NB4 (cell line): ENCODE measurements around the gene SLFNL1.

Experiments
- CTCF ChIP-seq: IDR thresholded peaks from one replicate; pipeline ENCODE4 v1.5.1; 2012; ENCODE audit warnings: low read depth, low read length
- MAX ChIP-seq: IDR thresholded peaks from 2 replicates; pipeline ENCODE4 v1.6.1; 2011; ENCODE audit warnings: low read depth, low read length
- MYC ChIP-seq: IDR thresholded peaks from 2 replicates; pipeline ENCODE4 v1.6.1; 2011; ENCODE audit warnings: low read depth, low read length
- POLR2A ChIP-seq: IDR thresholded peaks from 2 replicates; pipeline ENCODE4 v1.6.1; 2011; ENCODE audit warnings: mild to moderate bottlenecking; ENCODE audit not compliant: insufficient read length; ENCODE audit errors: extremely low read depth

GRCh38 chr1:41038110-41038509, 16.6 kb upstream of the SLFNL1 start:
- no peak for TF ChIP-seq POLR2A
- no peak for TF ChIP-seq CTCF
- TF ChIP-seq MYC: no peak
- no peak for TF ChIP-seq MAX
